HepG2 (cell line): ENCODE results near the gene ASAP2. TPM values are rescaled to one million over a fixed set of nuclear protein-coding genes. Genes with fewer than 3 reads are reported as not detected.

Experiments used
- CAMTA2 ChIP-seq: sonication (generic); formaldehyde crosslinking; IDR thresholded peaks from 2 replicates; pipeline ENCODE4 v1.4.0; 2020; ENCODE audit warnings: mild to moderate bottlenecking, missing genetic modification reagents, borderline replicate concordance
- CTCF ChIP-seq: sonication (generic); formaldehyde crosslinking; IDR thresholded peaks from 2 replicates; pipeline ENCODE4 v1.5.0; 2020; ENCODE audit warnings: mild to moderate bottlenecking, missing genetic modification reagents, moderate library complexity
- FOXA1 ChIP-seq, 2 experiments: fragments of 450-650 bp in 1 of 2; sonication (generic) in 1 of 2; formaldehyde crosslinking in 1 of 2; IDR thresholded peaks; 2 replicates each; pipeline versions ENCODE4 v1.4.0 to v1.6.1; 2016 to 2020; ENCODE audit warnings: missing genetic modification reagents in 1 of 2
- SPEN ChIP-seq: sonication (generic); formaldehyde crosslinking; IDR thresholded peaks from 2 replicates; pipeline ENCODE4 v1.5.1; 2020; ENCODE audit warnings: low read depth, mild to moderate bottlenecking, missing genetic modification reagents
- TAF15 ChIP-seq: fragments of 200-400 bp; formaldehyde crosslinking; IDR thresholded peaks from one replicate; pipeline ENCODE4 v1.6.1; 2018; ENCODE audit warnings: mild to moderate bottlenecking, low read depth, low read length; ENCODE audit not compliant: poor library complexity, severe bottlenecking
- USF2 ChIP-seq, 2 experiments: sonication (generic) in 1 of 2; formaldehyde crosslinking in 1 of 2; IDR thresholded peaks; 2 replicates each; pipeline versions ENCODE4 v1.5.1 to v1.6.1; 2011 to 2020; ENCODE audit warnings: borderline replicate concordance in 1 of 2, low read depth in 1 of 2, low read length in 1 of 2, mild to moderate bottlenecking in 1 of 2, missing genetic modification reagents in 1 of 2, moderate library complexity in 1 of 2
- ZEB1 ChIP-seq: IDR thresholded peaks from 2 replicates; pipeline ENCODE4 v1.6.1; 2012; ENCODE audit warnings: mild to moderate bottlenecking, low read depth, inconsistent platforms; ENCODE audit not compliant: insufficient replicate concordance
- ZMYM4 ChIP-seq: sonication (generic); formaldehyde crosslinking; IDR thresholded peaks from 2 replicates; pipeline ENCODE4 v1.8.1; 2023; ENCODE audit warnings: mild to moderate bottlenecking, missing genetic modification reagents
- ZNF296 ChIP-seq: sonication (generic); formaldehyde crosslinking; conservative IDR thresholded peaks from 2 replicates; pipeline ENCODE4 v1.5.0; 2020; ENCODE audit warnings: mild to moderate bottlenecking, missing genetic modification reagents
- ZNF337 ChIP-seq: sonication (generic); formaldehyde crosslinking; IDR thresholded peaks from 2 replicates; pipeline ENCODE4 v1.5.1; 2020; ENCODE audit warnings: missing genetic modification reagents, low read depth, mild to moderate bottlenecking, borderline replicate concordance
- ZNF670 ChIP-seq: sonication (generic); formaldehyde crosslinking; IDR thresholded peaks from 2 replicates; pipeline ENCODE4 v1.8.0; 2022; ENCODE audit warnings: mild to moderate bottlenecking, missing genetic modification reagents, borderline replicate concordance
- ZSCAN30 ChIP-seq: sonication (generic); formaldehyde crosslinking; IDR thresholded peaks from 2 replicates; pipeline ENCODE4 v1.5.0; 2020; ENCODE audit warnings: mild to moderate bottlenecking, missing genetic modification reagents
- polyA plus RNA-seq, 8 experiments: library from polyadenylated mRNA; depleted of rRNA in 3 of 8; stranded (reverse) in 7 of 8; unstranded in 1 of 8; fragments of >200 nt; fragmentation: Illumina TruSeq in 4 of 8; extraction: Trizol in 4 of 8; gene quantifications; 2 replicates each; pipeline versions ENCODE4 v1.2.1 to v1.2.3, GENCODE V29; 2011 to 2016; ENCODE audit warnings: low read depth in 4 of 8, missing spikeins in 1 of 8, mixed read lengths in 1 of 8; ENCODE audit not compliant: insufficient read depth in 1 of 8
- total RNA-seq, 5 experiments: library from RNA; depleted of rRNA; stranded (reverse); fragments of >200 nt; fragmentation: Illumina TruSeq; extraction: Trizol; gene quantifications; 2 replicates each; pipeline ENCODE4 v1.2.3, GENCODE V29; 2016; ENCODE audit warnings: low read depth in 1 of 5
- TF ChIP-seq, protein P1 (sequence below): sonication (generic); formaldehyde crosslinking; IDR thresholded peaks from one replicate; pipeline ENCODE4 v1.5.1; 2020; ENCODE audit warnings: mild to moderate bottlenecking, missing genetic modification reagents; ENCODE audit errors: not compliant biosample characterization

ASAP2 gene
- total and polyA plus RNA-seq, 2 of the 13 experiments (the other 11 are each of a cell fraction or from before 2014, with no cell fraction given): 7.3 to 22.3 TPM

GRCh38 chr2:9423100-9423921 is 216.7 kb downstream of the ASAP2 start, which contains the start of the genes CPSF3 and ITGB1BP1 (continued):
- TF ChIP-seq USF2 (IDR thresholded peaks at IDR 0.05; ENCODE audit: low read depth, low read length) (no peak), USF2 (CRISPR knock-in tag; IDR thresholded peaks at IDR 0.05; ENCODE audit: borderline replicate concordance) (no peak), ZNF337 (CRISPR knock-in tag) (peak; percentile 96; the same call in 1 of the 2 replicates), ZNF670 (CRISPR knock-in tag) (peak; percentile 49; the same call in 1 of the 2 replicates), ZMYM4 (CRISPR knock-in tag) (peak; percentile 95), ZEB1 (peak; percentile 11), ZNF296 (no peak; the same call in 1 of the 2 replicates), CAMTA2 (peak; percentile 87; the same call in 1 of the 2 replicates), SPEN (CRISPR knock-in tag) (peak; percentile 97), TAF15 (no peak), CTCF (CRISPR knock-in tag) (peak; percentile 45; the same call in 1 of the 2 replicates), ZSCAN30 (CRISPR knock-in tag) (peak; percentile 93; the same call in 1 of the 2 replicates), FOXA1 (IDR thresholded peaks at IDR 0.05) (no peak), FOXA1 (CRISPR knock-in tag; IDR thresholded peaks at IDR 0.05) (peak; percentile 43)
- TF ChIP-seq, protein P1, sequence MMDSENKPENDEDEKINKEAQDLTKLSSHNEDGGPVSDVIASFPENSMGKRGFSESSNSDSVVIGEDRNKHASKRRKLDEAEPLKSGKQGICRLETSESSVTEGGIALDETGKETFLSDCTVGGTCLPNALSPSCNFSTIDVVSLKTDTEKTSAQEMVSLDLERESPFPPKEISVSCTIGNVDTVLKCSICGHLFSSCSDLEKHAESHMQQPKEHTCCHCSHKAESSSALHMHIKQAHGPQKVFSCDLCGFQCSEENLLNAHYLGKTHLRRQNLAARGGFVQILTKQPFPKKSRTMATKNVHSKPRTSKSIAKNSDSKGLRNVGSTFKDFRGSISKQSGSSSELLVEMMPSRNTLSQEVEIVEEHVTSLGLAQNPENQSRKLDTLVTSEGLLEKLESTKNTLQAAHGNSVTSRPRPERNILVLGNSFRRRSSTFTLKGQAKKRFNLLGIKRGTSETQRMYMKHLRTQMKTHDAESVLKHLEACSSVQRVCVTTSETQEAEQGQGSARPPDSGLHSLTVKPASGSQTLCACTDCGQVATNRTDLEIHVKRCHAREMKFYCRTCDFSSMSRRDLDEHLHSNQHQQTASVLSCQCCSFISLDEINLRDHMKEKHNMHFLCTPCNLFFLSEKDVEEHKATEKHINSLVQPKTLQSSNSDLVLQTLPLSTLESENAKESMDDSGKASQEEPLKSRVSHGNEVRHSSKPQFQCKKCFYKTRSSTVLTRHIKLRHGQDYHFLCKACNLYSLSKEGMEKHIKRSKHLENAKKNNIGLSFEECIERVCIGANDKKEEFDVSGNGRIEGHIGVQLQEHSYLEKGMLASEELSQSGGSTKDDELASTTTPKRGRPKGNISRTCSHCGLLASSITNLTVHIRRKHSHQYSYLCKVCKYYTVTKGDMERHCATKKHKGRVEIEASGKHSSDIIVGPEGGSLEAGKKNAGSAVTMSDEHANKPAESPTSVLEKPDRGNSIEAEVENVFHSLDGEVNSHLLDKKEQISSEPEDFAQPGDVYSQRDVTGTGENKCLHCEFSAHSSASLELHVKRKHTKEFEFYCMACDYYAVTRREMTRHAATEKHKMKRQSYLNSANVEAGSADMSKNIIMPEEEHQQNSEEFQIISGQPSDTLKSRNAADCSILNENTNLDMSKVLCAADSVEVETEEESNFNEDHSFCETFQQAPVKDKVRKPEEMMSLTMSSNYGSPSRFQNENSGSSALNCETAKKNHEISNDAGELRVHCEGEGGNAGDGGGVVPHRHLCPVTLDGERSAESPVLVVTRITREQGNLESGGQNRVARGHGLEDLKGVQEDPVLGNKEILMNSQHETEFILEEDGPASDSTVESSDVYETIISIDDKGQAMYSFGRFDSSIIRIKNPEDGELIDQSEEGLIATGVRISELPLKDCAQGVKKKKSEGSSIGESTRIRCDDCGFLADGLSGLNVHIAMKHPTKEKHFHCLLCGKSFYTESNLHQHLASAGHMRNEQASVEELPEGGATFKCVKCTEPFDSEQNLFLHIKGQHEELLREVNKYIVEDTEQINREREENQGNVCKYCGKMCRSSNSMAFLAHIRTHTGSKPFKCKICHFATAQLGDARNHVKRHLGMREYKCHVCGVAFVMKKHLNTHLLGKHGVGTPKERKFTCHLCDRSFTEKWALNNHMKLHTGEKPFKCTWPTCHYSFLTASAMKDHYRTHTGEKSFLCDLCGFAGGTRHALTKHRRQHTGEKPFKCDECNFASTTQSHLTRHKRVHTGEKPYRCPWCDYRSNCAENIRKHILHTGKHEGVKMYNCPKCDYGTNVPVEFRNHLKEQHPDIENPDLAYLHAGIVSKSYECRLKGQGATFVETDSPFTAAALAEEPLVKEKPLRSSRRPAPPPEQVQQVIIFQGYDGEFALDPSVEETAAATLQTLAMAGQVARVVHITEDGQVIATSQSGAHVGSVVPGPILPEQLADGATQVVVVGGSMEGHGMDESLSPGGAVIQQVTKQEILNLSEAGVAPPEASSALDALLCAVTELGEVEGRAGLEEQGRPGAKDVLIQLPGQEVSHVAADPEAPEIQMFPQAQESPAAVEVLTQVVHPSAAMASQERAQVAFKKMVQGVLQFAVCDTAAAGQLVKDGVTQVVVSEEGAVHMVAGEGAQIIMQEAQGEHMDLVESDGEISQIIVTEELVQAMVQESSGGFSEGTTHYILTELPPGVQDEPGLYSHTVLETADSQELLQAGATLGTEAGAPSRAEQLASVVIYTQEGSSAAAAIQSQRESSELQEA: peak; percentile 22
